GM18867 (cell line): ENCODE measurements around the gene ANXA1.

Experiments
- ATAC-seq: cut with Tn5 transposase; IDR thresholded peaks from one replicate; pipeline ENCODE4 v1.9.1; 2021; ENCODE audit warnings: mild to moderate bottlenecking, moderate library complexity; ENCODE audit not compliant: unreplicated experiment

Gene ANXA1

DNA sequence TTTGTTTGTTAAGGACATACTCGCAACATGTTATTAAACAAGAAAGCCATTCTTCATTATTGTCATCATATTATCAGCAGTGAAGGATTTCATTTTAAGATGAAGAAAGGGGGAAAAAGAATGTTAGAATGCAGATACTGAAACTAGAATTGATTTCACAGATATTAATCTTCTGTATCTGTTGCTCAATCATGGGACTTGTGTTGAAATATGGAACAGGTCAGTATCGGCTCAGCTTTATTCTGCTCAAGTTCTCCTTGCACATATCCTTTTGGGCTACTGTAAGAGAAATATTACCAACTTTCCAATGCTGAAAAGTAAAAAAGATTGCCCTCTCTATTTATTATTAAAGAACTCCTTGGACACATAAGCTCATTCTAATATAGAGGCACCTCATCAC, 13.8 kb upstream of the ANXA1 start:
- no peak for ATAC-seq

DNA sequence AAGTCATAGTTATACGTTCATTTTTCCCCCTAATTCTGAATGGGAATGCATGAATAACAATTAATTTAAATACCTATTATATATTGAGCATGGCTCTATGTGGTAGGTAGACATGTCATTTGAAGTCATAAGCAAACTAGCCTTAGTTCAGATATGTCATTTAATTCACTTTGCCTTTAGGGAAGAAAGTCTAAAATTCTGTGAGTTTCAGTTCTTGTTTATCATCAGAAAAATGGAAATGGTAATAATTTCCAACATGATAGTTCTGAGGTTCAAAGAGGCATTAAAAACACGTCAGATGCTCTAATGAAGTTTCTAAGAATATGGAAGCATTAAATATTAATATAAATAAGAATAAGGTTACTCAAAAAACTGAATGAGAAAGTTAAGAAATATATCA, 13.1 kb upstream of the ANXA1 start:
- no peak for ATAC-seq

DNA sequence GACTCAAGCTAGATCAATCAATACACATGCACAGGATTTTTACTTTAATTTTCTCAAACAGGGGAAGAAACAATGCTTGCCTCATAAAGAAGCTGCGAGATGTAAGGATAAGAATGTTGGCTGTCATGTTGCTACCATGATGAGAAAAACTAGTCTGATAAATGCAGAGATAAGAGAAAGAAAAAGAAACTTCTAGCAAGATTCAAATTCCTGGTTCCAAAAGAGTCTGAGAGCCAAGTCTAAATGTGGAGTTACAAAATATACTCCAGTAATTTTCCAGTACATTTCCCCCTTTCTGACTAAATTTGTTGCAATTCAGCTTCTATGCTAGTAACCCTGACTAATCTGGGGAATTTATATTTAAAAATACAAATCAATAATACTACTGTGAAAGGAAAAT, 10.4 kb upstream of the ANXA1 start:
- ATAC-seq: no peak

DNA sequence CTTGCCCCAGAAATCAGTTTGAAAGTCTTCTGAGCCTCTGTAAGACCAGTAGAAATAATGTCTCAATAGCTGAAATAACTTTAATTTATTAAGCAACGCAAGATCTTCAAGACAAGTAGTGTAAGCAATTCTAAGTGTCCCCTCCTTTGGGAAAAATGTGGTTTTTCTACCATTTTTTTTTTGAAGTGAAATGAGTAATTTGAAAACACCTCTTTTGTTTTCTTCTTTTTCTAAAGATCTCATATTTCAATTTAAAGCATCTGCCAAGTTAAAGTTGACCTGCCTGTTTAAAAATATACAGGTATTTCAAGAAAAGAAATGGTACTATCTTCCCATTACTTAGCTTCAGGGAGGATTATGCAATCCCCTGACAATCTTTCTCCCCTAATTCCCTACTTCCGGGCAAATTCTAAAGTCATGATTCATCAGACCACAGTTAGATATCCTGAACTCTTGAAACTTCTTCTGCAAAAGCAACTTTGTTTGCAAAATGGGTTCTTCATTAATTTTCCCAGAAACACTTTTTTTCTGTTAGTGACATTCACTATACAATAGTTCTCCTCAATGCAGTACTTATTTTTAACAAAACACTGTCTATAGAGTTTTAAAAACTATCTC, 7.8 kb upstream of the ANXA1 start:
- ATAC-seq: no peak

DNA sequence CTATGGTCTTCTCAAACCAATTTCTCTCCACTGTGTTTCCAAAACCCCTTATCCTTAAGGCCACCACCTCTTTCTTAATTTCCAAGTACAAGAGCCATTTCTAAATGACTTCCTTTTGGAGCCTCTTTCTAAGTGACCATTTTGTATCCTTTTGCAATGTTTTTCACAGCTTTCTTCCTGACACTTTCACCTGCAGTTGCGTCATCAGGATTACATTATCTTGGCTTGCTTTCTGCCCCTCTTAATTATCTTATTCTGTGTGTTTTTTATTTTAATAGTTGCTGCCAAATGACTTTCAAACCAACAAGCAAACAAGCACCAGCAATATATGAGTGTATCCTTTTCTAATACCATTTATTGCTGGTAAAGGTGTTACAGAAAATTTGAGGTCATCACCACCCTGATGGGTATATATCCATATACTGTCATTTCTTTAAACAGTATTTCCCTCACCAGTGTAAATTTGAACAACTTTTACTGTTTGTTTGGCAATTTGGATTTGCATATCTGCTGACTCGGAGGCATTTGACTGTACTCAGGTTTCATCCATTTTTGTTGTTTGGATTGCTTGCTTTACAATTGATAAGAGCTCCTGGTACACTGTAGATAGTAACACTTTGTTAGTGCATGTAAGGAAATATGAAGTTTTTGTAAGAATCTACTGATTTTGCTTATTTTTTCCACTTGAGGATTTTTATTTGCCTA, 5.4 kb upstream of the ANXA1 start:
- ATAC-seq: no peak

DNA sequence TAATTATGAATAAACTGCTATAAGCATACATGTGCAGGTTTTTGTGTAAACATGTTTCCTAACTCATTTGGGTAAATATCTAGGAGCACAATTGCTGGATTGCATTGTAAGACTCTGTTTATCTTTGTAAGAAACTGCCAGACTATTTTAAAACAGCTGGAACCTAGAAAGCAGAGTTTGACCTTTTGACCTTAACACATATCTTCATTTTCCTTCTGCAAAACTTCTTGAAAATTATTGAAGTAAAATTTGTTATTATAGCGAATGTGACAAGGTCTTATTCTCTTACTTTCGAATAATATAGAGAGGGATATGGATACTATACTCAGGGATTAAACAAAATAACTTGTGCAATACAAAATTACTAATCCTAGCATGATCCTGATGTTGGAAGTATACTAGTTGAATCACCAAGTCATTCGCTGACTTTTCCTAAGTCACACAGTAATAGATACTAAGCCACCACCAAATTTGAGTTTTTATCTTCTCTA, 3.2 kb upstream of the ANXA1 start:
- ATAC-seq: no peak

DNA sequence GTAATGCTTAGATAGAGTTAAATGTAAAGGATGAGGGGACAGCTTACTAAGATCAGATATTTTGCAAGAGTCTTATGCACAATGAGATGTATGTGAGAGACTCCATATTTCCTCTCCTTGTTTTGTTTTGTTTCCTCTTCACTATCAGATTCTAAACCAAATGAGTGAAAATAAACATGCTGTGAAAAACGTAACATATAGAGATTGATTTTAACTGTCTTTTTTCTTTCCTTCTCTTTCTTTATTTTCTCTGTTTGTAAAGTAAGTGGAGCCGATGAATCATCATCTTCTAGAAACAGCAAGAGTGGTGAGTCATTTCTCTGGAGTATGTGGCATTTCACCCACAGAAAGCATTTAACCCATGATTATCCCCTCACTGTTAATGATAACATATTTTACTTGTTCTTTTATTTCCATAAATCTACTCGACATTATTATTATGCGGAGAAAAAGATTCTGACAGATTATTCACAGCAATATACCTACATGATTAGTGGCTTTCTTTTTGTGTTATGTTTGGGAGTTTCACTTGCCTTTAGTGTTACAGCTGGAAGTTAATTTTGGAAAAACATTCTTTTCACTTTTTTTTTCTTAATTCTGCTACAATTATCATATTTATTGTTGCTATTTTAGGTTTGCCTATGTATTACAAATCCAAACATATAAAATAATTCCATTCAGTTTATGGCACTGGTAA, 2.1 kb upstream of the ANXA1 start:
- peak; percentile 84 for ATAC-seq

DNA sequence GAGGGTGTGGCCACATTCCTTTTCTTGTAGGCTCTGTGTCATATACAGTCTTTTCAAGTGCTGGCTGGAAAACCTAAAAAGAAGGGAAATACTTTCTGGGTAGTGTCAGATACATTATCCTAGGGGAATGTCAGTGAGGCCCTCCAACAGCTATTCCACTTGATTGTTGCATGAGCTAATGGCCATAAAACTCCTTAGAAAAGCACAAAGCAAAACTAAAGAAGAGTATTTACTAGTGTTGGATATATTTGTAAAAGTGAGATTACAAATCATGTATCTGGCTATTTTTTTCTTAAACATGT, 829 bp downstream of the ANXA1 start:
- no peak for ATAC-seq

DNA sequence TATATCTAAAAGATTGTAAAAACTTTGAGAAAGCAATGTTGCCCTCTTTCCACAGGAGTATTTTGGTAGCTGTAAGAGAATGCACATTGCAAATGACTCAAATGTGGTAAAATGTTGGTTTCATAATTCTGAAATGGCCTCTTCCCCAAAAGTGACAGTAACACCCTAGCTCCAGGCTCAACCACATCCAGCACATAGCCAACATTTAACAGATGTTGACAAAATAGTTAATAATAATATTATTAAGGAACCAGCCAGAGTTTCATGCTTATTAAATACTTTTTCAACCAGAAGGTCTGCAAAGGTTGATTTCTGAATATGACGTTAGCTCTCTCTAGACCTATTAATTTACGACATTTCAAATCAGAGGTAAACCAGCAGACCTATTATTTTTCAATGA, 1.3 kb downstream of the ANXA1 start:
- ATAC-seq: peak; percentile 69

DNA sequence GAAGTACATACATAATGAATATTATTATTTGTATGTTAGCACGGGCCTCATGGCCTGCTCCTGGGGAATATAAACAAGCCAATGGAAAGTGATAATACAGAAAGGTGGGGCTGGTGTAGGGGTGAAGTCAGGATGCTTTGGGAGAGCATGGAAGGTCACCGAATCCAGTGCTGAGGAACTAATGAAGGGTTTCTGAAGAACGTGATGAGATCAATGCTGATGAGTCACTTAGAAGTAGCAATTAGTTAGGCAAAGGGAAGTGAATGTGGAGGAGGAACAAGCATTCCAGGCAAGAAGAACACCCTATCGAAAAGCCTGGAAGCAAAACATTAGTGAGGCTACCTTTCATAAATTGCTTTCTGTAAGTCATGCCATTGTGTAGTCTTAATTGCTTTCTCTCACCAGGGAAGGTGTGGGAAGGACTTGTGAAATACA, 2.1 kb downstream of the ANXA1 start:
- no peak for ATAC-seq

DNA sequence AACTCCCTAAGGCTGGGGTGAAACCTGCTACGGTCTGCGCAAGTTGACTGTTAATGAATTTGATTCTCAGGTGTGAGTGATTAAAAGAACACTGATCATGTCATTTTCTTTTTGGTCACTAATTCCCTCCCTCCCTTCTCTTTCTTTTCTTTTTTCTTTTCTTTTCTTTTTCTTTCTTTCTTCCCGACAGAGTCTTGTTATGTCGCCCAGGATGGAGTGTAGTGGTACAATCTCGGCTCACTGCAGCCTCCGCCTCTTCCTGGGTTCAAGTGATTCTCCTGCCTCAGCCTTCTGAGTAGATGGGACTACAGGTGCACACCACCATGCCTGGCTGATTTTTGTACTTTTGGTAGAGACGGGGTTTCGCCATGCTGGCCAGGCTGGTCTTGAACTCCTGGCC, 2.6 kb downstream of the ANXA1 start:
- ATAC-seq: no peak

DNA sequence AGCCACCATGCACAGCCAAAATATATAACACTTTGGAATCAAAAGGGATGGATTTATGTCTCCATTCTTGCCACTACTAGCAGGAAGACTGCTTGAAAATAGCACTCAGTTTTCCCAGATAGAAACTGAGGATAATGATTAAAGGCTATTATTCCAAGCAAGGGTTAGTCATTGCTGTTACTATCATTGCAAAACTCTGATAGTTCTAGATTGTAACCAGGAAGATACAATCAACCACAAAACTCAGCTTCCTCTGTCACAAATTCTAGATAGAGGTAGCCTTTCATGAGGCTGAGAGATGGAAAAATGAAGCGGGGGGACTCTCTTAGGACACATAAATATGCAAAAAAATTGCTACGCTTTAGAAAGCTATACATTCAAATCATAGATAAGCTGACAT, 3.1 kb downstream of the ANXA1 start:
- no peak for ATAC-seq

DNA sequence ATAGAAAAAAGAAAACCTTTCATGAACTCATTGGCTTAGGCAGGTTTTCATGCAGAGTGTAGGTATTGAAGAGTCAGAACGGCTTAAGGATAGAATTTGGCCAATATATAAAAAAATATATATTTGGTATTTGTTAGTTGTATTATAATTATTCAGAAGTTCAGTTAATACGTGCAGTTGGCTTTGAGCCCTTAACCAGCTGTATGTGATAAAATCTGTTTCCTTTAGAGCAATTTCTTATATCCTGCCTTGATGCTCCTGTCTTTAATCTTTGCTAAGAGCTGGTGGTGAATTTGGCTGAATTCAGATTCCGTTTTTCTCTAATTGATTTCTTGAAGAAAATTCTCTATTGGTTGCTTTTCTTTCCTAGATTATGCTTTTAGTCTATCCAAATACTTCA, 3.7 kb downstream of the ANXA1 start:
- no peak for ATAC-seq

DNA sequence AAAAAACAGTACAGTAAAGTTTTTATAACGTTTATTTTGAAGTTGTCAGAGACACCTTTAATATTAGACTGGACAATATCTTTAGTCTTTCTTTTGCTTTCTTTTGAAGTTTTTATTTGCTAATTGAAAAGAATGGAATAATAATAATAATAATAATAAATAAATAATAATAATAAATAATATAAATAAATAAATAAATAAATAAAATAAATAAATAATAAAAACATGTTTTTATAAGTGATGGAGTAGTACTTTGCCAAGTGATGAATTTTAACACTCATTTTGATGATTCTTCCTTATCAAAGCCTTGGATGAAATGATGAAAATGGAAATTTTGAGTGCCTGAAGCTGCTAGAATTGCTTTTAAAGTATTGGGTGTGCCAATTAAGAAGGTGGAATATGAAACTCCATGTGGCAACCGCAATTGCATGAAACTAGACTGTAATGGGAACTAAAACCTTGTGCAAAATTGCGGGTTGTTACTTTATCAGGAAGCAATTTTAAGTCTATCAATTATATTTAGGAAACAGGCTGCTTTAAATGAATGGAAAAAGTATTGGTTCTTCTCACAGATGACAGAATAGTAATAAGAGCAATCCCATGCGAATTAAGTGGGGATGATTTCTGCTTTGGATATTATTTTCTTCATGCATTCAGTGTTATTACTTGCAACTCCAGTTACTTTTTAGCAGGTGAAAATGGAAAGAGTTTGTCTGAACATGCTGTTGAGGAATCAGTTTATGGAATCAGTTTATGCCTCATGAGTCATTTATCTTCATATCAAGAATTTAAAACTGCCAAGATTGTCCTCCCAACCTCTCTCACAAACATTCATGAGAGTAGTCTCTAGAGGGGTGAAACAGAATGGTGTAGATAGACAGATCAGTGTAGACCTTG, 4.6 kb downstream of the ANXA1 start:
- ATAC-seq: no peak

DNA sequence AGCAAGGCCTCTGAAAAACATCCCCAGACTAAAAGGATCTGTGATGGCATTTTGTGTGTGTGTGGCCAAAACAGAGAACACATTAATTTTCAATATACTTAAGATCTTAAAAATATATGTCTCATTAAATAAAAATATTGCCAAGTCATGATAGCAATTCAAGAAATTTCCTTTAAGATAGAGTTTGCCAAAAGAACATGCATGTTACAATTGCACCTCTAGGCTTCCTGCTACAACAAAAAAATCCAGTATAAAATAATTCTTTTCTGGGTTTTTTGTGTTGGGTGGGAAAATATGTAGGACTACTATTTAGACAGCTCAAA, 5.2 kb downstream of the ANXA1 start:
- ATAC-seq: no peak

DNA sequence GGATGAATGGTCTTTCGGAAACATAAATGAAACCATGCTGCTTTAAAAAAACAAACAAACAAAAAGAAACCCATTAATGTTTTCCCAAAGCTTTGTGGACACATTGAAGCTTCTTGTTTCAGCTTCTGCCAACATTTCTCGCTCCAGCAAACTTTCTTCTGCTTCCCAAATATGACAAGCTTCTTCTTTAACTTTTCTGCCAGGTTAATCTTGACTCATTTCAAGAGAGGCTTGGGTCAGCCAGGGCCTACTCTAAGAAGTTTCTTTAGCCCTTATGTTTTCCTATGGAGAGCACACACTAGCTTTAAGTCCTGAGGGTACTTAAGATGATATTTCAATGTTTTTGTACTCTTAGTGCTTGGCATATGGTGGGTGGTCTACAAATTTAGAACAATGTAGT, 6.1 kb downstream of the ANXA1 start:
- no peak for ATAC-seq

DNA sequence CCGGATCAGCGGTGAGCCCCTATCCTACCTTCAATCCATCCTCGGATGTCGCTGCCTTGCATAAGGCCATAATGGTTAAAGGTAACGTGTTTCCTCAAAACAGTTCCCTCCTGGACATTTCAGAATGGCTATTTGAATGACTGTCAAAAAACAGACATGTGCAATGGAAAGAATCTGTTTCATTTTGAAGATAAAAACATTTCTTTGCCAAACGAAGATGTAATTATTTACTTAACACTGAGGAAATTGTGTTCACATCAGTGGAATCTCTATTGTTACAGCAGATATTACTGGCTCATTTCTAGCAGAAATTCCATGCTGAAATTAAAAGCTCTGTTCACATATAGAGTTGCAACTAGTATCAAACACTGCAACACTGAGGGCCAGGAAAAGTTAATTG, 7.1 kb downstream of the ANXA1 start:
- no peak for ATAC-seq

DNA sequence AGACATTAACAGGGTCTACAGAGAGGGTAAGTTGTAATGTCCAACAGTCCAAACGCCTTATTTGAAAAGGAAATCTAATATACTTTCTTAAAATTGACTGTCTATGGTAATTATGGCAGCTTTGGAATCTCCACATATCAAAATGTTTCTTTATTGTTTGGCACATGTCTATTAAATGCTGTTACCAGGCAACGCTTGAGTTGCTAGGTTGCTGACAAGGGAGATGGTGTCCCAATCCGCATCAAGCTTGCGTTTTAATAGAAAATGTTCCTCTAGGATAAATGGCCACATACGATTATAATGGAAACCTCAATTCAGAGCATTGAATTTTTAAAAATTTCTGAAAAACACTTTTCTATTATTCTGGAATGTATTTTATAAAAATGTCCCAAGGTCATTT, 9.2 kb downstream of the ANXA1 start:
- no peak for ATAC-seq

DNA sequence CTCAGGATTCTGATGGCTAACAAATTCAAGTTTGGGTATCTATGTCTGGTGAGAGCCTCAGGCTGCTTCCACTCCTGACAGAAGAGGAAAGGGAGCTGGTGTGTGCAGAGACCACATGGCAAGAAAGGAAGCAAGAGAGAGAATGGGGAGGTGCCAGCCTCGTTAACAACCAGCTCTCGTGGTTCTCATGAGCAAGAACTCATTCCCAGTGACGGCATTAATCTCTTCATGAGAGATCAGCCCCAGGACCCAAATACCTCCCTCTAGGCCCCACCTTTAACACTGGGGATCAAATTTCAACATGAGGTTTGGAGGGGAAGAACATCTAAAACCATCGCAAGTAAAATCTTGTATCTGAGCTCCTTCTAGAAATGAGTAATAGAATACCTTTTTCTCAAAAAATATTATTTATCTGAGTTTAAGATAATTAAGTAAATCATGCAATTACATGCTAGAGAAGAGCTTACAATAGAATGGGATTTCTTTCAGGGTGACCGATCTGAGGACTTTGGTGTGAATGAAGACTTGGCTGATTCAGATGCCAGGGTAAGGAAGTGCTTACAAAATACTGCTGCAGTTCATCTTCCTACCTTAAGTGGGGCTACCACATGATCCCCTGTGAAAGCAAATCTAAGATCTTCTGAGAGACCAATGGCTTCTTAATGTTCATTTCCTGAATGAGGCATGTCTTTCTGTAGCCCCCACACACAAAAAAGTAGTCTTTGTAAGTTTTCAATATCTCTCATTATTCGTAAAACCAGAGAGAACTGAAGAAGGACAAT, 11.5 kb downstream of the ANXA1 start:
- no peak for ATAC-seq

DNA sequence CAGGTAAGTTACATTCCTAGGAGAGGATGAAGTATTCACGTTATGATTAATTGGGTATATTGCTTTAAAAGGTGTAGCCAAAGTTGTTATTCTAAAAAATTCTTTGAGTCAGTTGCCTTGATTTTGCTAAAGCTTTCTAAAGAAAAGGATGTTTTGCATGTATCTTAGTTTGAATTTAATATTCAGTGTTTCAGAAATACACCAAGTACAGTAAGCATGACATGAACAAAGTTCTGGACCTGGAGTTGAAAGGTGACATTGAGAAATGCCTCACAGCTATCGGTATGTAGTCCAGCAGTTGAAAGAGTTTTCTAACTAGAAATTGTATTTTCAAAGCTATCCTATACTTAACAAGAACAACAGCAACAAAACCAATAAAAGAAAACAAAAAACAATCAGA, 14.2 kb downstream of the ANXA1 start:
- ATAC-seq: no peak

DNA sequence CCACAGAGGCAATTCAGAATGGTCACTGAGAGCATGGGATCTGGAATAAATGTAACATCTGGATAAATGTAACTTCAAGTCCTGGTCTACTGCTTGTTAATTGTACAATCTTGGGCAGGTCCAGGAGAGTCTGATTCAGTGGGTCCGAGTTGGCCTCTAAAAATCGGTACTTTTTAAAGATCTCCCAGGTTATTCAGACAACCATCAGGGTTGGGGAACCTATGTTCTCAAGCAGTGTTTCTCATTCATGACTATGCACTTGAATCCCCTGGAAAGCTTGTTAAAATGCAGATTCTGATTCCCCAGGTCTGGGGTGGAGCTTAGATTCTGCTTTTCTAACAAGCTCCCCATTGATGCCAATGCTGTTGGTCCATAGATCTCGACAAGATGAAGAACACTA, 14.8 kb downstream of the ANXA1 start:
- no peak for ATAC-seq
